GM18498 (cell line): ENCODE measurements around the gene NT5C2.
"Not testable (repeated sequence)": the region's sequence is repeated elsewhere in the genome, so short reads cannot be mapped to it uniquely, and the experiment has no call there.

ENCODE experiments used
- ATAC-seq: cut with Tn5 transposase; IDR thresholded peaks from one replicate; pipeline ENCODE4 v1.9.1; 2021; ENCODE audit warnings: mild to moderate bottlenecking, moderate library complexity; ENCODE audit not compliant: unreplicated experiment

Gene NT5C2

GRCh38 chr10:103203466-103203865 lies 10.4 kb upstream of the NT5C2 start:
- no peak for ATAC-seq

GRCh38 chr10:103202319-103202718 lies 9.2 kb upstream of the NT5C2 start:
- ATAC-seq = no peak

GRCh38 chr10:103199488-103199887 lies 6.4 kb upstream of the NT5C2 start:
- ATAC-seq = no peak

DNA sequence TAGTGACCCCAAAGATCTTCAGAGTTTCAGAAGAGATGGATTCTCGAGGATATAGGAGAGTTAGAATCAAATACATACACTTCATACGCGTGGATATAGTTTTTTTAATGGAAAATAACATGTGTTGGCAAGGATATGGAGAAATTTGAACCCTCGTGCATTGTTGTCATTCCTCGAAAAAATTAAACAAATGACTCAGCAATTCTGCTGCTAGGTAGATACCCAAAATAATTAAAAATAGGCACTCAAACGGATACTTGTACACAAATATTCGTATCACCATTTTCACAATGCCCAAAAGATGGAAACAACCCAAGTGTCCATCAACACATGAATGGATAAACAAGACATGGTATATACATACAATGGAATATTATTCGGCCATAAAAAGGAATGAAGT lies 5.6 kb upstream of the NT5C2 start:
- no peak for ATAC-seq

DNA sequence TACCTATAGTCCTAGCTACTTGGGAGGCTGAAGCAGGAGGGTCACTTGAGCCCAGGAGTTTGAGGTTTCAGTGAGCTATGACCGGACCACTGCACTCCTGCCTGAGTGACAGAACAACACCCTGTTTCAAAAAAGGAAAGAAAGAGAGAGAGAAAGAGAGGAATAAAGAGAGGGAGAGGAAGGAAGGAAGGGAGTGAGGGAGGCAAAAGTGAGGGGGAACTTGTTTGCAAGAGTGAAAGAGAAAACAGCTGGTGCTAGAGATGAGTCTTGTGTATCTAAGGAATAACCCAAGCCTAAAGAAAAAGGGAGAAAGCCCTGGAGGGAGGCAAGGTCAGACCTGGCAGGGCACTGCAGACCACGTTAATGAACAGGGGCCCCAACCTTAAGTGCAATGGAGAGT lies 4.8 kb upstream of the NT5C2 start:
- ATAC-seq = no peak

DNA sequence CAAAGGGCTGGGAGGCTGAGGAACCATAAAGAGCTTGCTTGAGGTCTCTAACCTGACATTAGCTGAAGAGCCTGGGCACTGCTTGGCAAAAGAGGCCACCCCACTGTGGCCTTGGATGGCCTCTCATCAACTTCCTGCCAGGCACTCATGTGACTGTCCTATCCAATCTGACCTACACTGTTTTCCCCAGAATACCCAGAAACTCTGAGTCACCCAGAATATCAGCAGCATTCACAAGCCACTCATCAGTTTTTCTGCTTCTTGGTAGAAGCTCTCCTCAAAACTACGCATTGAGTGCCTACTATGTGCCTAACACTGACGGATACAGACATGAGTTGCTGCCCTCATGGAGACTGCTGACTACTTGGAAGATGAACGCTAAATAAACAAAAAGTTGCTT lies 4.1 kb upstream of the NT5C2 start:
- ATAC-seq = no peak

DNA sequence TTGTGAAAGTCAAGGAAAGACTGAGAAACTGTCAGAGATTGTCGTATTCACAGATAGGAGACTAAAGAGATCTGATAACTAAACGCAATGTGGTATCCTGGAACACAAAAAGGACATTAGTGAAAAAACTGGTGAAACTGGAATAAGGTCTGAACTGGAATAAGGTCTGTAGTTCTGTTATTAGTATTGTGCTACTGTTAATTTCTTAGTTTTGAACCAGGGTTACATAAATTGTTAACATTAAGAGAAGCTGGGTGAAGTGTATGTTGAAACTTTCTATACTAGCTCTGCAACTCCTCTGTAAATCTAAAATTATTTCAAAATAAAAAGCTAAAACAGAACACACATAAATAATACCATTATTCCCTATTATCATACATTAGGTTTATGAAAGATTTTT lies 3.4 kb upstream of the NT5C2 start:
- ATAC-seq = no peak

DNA sequence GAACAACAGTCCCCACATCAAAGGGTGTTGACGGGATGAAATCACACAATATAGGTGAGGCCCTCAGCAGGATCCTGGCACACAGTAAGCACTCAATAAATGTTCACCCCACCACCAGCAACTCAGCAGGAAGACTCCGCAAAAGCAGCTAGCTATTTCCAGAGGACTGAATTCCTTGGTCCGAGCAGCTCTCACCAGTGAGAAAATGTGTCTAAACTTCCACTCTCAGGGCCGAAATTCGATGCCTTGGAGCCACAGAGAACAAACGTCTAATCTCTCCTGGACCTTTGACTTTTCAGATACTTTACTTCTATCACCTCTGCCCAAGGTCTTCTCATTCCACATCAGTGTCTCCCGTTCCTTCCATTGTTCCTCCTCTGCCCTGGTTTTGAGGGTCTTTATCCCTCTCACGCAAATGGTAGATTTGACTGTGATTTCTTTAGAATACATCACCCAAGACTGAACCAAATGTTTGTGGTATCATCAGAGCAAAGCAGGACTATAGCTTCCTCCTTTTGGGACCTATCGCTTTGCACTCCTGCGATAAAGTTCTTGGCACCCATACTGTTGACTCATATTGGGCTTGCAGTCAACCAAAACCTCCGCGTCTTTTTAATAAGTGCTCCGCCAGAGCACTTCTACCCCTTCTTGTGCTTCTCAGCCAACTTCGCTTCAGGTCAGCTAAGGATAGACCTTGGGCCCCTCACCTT lies 903 bp upstream of the NT5C2 start:
- ATAC-seq = no peak

DNA sequence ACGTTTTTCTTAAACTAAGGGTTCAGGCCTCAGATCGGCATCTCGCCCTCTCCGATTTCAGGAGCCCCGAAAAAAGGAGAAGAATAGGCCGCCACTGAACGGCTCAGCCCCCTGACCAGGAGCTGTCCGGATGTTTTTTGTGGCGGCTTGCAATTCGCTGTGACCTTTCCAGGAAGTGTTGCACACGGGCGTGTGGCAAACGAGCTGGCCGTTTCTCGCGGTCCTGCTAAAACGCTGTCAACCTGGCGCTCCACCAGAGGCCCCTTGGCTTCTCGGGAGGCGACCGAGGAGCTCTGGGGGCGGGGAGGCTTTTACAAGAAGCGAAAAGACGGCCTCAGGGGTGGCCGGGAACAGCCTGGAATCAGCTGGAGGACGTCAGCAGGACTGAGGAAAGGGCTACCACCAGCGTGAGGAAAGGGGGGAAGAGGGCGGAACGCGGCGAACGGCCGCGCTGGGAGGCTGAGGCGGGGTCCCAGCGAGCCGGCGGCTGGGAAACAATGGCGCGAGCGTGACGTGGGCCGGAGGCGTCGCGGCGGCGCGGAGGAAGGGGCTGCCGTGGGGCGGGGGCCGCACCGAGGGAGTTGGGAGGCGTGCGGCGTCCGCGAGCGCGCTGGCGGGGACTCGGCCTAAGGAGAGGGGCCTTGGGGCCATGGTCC lies 493 bp downstream of the NT5C2 start:
- peak; percentile 58 for ATAC-seq

DNA sequence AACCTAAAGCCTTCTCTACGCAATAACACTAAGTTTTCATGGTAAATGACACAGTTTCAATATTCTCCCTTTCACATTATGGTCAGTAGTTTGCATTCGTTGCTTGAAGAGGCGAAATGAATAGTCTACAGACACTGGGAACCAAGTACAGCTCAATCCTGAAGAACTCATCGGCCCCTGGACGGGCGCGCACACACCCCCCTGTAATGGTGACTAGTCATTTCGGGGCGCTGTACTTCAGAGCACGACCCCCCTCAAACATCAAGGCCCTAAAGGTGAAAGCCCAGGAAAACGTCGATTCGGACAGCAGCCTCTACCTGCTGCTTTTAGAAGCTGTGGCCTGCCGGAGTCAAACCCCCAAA lies 1.0 kb downstream of the NT5C2 start:
- peak; percentile 2 for ATAC-seq

- not testable (repeated sequence) for ATAC-seq
These were observed 1.9 kb downstream of the NT5C2 start for GRCh38 chr10:103191198-103191597.

DNA sequence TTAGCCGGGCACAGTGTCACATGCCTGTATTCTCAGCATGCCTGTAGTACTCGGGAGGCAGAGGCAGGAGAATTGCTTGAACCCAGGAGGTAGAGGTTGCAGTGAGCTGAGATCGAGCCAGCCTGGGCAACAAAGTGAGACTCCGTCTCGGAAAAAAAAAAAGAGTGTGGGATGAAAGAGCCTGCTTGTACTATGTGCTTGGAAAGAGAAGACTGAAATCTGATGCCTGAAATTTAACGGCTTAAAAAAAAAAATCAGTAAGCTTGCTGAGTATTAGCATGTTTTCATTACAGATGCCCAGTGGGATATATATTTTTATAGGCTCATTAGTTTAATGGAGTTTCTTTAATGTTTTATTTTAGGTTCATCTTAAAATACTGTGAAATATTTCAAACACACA lies 4.2 kb downstream of the NT5C2 start:
- no peak for ATAC-seq

- ATAC-seq = no peak
These were observed 6.9 kb downstream of the NT5C2 start for GRCh38 chr10:103186128-103186527.

DNA sequence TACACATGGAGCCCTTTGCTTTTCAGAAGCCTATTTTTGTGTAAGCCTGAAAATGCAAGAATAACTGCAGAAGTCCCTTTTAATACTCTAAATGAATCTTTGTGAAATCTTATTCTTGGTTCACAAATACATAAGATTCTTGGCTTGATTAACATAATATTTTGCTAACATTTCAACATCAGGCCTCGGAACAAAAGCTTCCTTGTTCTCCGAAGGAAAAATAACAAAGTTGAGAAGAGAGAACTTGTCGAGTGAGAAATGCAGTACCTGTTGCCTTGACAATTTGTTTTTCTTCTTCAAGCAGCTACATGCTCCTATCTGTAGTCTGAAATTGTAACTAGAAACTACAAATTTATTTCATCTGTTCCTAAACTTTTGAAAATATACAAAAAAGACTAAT lies 8.5 kb downstream of the NT5C2 start:
- ATAC-seq = no peak

- not testable (repeated sequence) for ATAC-seq
These were observed 9.1 kb downstream of the NT5C2 start for GRCh38 chr10:103183991-103184451.

GRCh38 chr10:103181244-103181643 lies 11.8 kb downstream of the NT5C2 start:
- peak; percentile 71 for ATAC-seq

- ATAC-seq = no peak
These were observed 12.6 kb downstream of the NT5C2 start for GRCh38 chr10:103180491-103180890.

GRCh38 chr10:103177123-103177522 lies 15.9 kb downstream of the NT5C2 start:
- no peak for ATAC-seq

GRCh38 chr10:103175580-103176285 lies 17.3 kb downstream of the NT5C2 start:
- no peak for ATAC-seq

DNA sequence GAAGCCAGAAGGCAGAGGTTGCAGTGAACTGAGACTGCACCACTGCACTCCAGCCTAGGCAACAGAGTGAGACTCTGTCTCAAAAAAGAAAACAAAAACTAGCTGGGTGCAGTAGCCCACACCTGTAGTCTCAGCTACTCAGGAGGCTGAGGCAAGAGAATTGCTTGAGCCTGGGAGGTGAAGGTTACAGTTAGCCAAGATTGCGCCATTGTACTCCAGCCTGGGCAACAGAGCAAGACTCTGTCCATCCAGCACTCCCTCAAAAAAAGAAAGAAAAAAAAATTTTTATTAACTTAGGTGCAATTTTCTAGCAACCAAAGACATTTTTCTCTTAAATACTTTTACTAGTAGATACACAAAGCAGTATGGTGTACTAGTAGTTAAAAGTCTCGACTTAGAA lies 18.7 kb downstream of the NT5C2 start:
- not testable (repeated sequence) for ATAC-seq

DNA sequence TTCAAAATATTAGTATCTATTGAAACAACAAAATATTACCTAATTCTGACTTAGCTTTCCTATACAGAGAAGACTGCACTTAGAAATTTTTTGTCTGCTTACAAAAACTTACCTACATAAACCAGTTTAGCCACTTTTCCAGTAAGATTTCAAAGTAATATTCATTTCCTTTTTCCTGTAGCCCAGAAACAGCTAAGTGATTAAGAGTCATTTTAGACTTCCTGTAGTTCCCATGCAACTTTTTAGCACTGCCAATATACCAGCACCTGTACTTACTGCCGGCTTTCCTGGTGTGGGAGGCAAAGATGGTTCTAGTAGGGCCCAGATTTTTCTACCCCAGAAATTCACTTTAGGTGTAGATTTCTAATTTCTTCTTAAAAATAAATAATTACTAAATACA lies 21.8 kb downstream of the NT5C2 start:
- ATAC-seq = no peak

DNA sequence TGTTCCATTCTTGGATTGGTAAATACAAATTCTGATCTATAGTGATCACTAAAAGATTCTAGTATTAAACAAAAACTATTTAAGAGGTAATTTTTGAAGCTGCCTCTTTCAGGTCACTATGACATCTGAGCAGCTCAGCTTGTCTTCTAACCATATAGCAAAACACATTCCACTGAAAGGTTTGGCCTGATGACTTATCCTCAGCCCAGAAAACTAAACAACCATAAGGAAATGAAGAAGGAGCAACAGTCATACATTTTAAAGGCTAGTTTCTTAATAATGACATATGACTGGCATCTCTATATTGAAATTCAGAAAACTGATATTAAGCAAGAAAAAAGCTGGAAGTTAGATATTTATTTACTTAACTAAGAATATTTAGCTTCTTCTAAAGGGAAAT lies 24.6 kb downstream of the NT5C2 start:
- ATAC-seq = no peak
